H9 (cell line): ENCODE data around the gene LRRC74B. TPM values are rescaled to one million over a fixed set of nuclear protein-coding genes. Genes with fewer than 3 reads are reported as not detected.

Source experiments
- DNase-seq: peaks from one replicate; pipeline ENCODE4 v3.0.0-alpha.2; 2017
- H2AFZ ChIP-seq: one replicate; pipeline ENCODE4 v1.6.1; 2013; ENCODE audit warnings: mild to moderate bottlenecking, low read length, control low read depth, moderate library complexity
- H2AK5ac ChIP-seq: 2 replicates; pipeline ENCODE4 v1.6.1; 2013; ENCODE audit warnings: low read length, control low read depth, mixed read lengths; ENCODE audit not compliant: insufficient read length
- H2BK120ac ChIP-seq: one replicate; pipeline ENCODE4 v1.6.1; 2013; ENCODE audit warnings: low read depth, mild to moderate bottlenecking, low read length, control low read depth, inconsistent platforms; ENCODE audit not compliant: poor library complexity, severe bottlenecking
- H2BK12ac ChIP-seq: 2 replicates; pipeline ENCODE4 v1.6.1; 2013; ENCODE audit warnings: low read length, control low read depth, mixed read lengths, low read depth; ENCODE audit not compliant: insufficient read length
- H2BK15ac ChIP-seq: 2 replicates; pipeline ENCODE4 v1.6.1; 2013; ENCODE audit warnings: low read depth, low read length, control low read depth
- H2BK20ac ChIP-seq: one replicate; pipeline ENCODE4 v1.6.1; 2013; ENCODE audit warnings: low read depth, mild to moderate bottlenecking, low read length, control low read depth, inconsistent platforms; ENCODE audit not compliant: poor library complexity, severe bottlenecking
- H2BK5ac ChIP-seq: 2 replicates; pipeline ENCODE4 v1.6.1; 2013; ENCODE audit warnings: low read length, control low read depth, mixed read lengths; ENCODE audit not compliant: insufficient read length
- H3K14ac ChIP-seq: 2 replicates; pipeline ENCODE4 v1.6.1; 2013; ENCODE audit warnings: low read length, control low read depth; ENCODE audit not compliant: insufficient read depth
- H3K18ac ChIP-seq: 2 replicates; pipeline ENCODE4 v1.6.1; 2013; ENCODE audit warnings: low read depth, mild to moderate bottlenecking, mixed read lengths, low read length, control low read depth; ENCODE audit not compliant: insufficient read length
- H3K23ac ChIP-seq: 2 replicates; pipeline ENCODE4 v1.6.1; 2013; ENCODE audit warnings: low read length, control low read depth, mixed read lengths, low read depth; ENCODE audit not compliant: insufficient read length
- H3K23me2 ChIP-seq: 2 replicates; pipeline ENCODE4 v1.6.1; 2013; ENCODE audit warnings: low read depth, mild to moderate bottlenecking, mixed read lengths, low read length, control low read depth; ENCODE audit not compliant: insufficient read length, poor library complexity, severe bottlenecking
- H3K27ac ChIP-seq: 2 replicates; pipeline ENCODE4 v1.5.1; 2013; ENCODE audit warnings: low read length, control low read depth, mixed read lengths, low read depth; ENCODE audit not compliant: insufficient read length
- H3K27me3 ChIP-seq: 2 replicates; pipeline ENCODE4 v1.6.1; 2013; ENCODE audit warnings: low read length, control low read depth, inconsistent platforms; ENCODE audit not compliant: insufficient read depth
- H3K4ac ChIP-seq: 2 replicates; pipeline ENCODE4 v1.6.1; 2013; ENCODE audit warnings: low read depth, mild to moderate bottlenecking, control low read depth, inconsistent platforms, low read length, moderate library complexity
- H3K4me1 ChIP-seq: 2 replicates; pipeline ENCODE4 v1.6.1; 2013; ENCODE audit warnings: low read length, control low read depth, inconsistent platforms; ENCODE audit not compliant: insufficient read depth
- H3K4me2 ChIP-seq: 2 replicates; pipeline ENCODE4 v1.6.1; 2013; ENCODE audit warnings: low read length, control low read depth, mixed read lengths; ENCODE audit not compliant: insufficient read length, insufficient read depth
- H3K56ac ChIP-seq: 2 replicates; pipeline ENCODE4 v1.6.1; 2013; ENCODE audit warnings: low read depth, mild to moderate bottlenecking, mixed read lengths, low read length, control low read depth; ENCODE audit not compliant: insufficient read length
- H3K79me1 ChIP-seq: 2 replicates; pipeline ENCODE4 v1.6.1; 2013; ENCODE audit warnings: low read depth, mild to moderate bottlenecking, moderate library complexity, low read length, control low read depth, inconsistent platforms; ENCODE audit not compliant: insufficient read depth, poor library complexity, severe bottlenecking
- H3K79me2 ChIP-seq: 2 replicates; pipeline ENCODE4 v1.6.1; 2013; ENCODE audit warnings: low read length, control low read depth, inconsistent platforms; ENCODE audit not compliant: insufficient read depth
- H3K9ac ChIP-seq: 2 replicates; pipeline ENCODE4 v1.6.1; 2013; ENCODE audit warnings: low read length, control low read depth, mixed read lengths; ENCODE audit not compliant: insufficient read length; ENCODE audit errors: extremely low read depth
- H3K9me3 ChIP-seq: one replicate; pipeline ENCODE4 v1.6.1; 2013; ENCODE audit warnings: low read depth, low read length, inconsistent platforms; ENCODE audit not compliant: control insufficient read depth
- H3T11ph ChIP-seq: one replicate; pipeline ENCODE4 v1.6.1; 2013; ENCODE audit warnings: mild to moderate bottlenecking, low read length, control low read depth, inconsistent platforms
- H4K20me1 ChIP-seq: one replicate; pipeline ENCODE4 v1.6.1; 2013; ENCODE audit not compliant: control insufficient read depth, insufficient read length, insufficient read depth
- H4K5ac ChIP-seq: 2 replicates; pipeline ENCODE4 v1.6.1; 2013; ENCODE audit warnings: low read depth, mild to moderate bottlenecking, mixed read lengths, low read length, control low read depth; ENCODE audit not compliant: insufficient read length
- H4K8ac ChIP-seq: replicated peaks from 2 replicates; pipeline ENCODE4 v1.6.1; 2013; ENCODE audit warnings: low read length, control low read depth, mixed read lengths, low read depth; ENCODE audit not compliant: insufficient read length
- H4K91ac ChIP-seq: 2 replicates; pipeline ENCODE4 v1.6.1; 2013; ENCODE audit warnings: low read depth, mild to moderate bottlenecking, moderate library complexity, mixed read lengths, low read length, control low read depth; ENCODE audit not compliant: insufficient read length
- H3K27ac Mint-ChIP-seq, 3 experiments: 2 replicates in 2 of 3; 3 replicates in 1 of 3; pipeline ENCODE4 v1.8.0; 2020 to 2021; ENCODE audit warnings: mixed read lengths in 3 of 3, mild to moderate bottlenecking in 1 of 3, moderate library complexity in 1 of 3
- H3K27me3 Mint-ChIP-seq: 2 replicates; pipeline ENCODE4 v1.8.0; 2021; ENCODE audit warnings: low read depth, mild to moderate bottlenecking, moderate library complexity, mixed read lengths
- H3K36me3 Mint-ChIP-seq, 3 experiments: 2 replicates in 2 of 3; 3 replicates in 1 of 3; pipeline ENCODE4 v1.8.0; 2020 to 2021; ENCODE audit warnings: low read depth in 3 of 3, mixed read lengths in 3 of 3; ENCODE audit not compliant: insufficient read depth in 1 of 3
- H3K4me1 Mint-ChIP-seq, 2 experiments: 2 replicates each; pipeline ENCODE4 v1.8.0; 2020; ENCODE audit warnings: mixed read lengths in 2 of 2
- H3K4me3 Mint-ChIP-seq, 2 experiments: 2 replicates in 1 of 2; 3 replicates in 1 of 2; pipeline ENCODE4 v1.8.0; 2020 to 2021; ENCODE audit warnings: mild to moderate bottlenecking in 2 of 2, mixed read lengths in 2 of 2, moderate library complexity in 1 of 2
- H3K9me3 Mint-ChIP-seq, 2 experiments: 2 replicates in 1 of 2; 3 replicates in 1 of 2; pipeline ENCODE4 v1.8.0; 2020; ENCODE audit warnings: mild to moderate bottlenecking in 2 of 2, mixed read lengths in 2 of 2, moderate library complexity in 1 of 2
- CTCF ChIP-seq: fragments of 200-600 bp; sonication (generic); conservative IDR thresholded peaks from 3 replicates; pipeline ENCODE4 v1.8.0; 2021; ENCODE audit warnings: antibody characterized with exemption, mild to moderate bottlenecking
- WGBS: extraction: QIAGEN DNeasy Blood & Tissue Kit; methylation state at CpG from one replicate; pipeline ENCODE4 v1.1.7; 2013; ENCODE audit warnings: missing lambda C conversion rate, low lambda C conversion rate, mixed read lengths; ENCODE audit not compliant: insufficient read length; ENCODE audit errors: extremely low coverage; 5-methylcytosine and 5-hydroxymethylcytosine counted together
- total RNA-seq: library from RNA; stranded (reverse); gene quantifications from 2 replicates; pipeline ENCODE4 v1.2.1, GENCODE V29; 2021

Gene LRRC74B
- total RNA-seq, 1 experiment from 2014 or later, result not detected

- Histone ChIP-seq H3K79me1 (no peaks in the 10 kb centered on the region), H3K23me2 (no peaks in the 10 kb centered on the region), H3K4ac (no peak overlapping the region), H3T11ph (no peak overlapping the region), H2BK15ac (no peak overlapping the region), H4K8ac (no peak overlapping the region), H3K18ac (no peak overlapping the region), H4K91ac (no peak overlapping the region), H3K4me2 (no peak overlapping the region), H3K27ac (no peak overlapping the region), H3K27me3 (no peaks in the 10 kb centered on the region), H4K20me1 (no peaks in the 10 kb centered on the region), H3K79me2 (no peaks in the 10 kb centered on the region), H3K9me3 (no peaks in the 10 kb centered on the region), H2BK12ac (no peak overlapping the region), H3K14ac (no peak overlapping the region), H3K56ac (no peak overlapping the region), H2BK5ac (no peak overlapping the region), H3K23ac (no peak overlapping the region), H2BK20ac (no peak overlapping the region), H4K5ac (no peak overlapping the region), H2BK120ac (no peak overlapping the region), H3K9ac (no peak overlapping the region), H3K4me1 (peaks cover 5% of the 10 kb centered on the region; the same call in 1 of the 2 replicates), H2AK5ac (no peak overlapping the region), H2AFZ (no peak overlapping the region)
- Mint-ChIP-seq H3K27ac (no peak overlapping the region), H3K9me3 (no peaks in the 10 kb centered on the region; a peak in 1 of 5 replicates), H3K27me3 (peaks cover 7% of the 10 kb centered on the region), H3K4me1 (peaks cover 26 to 38% of the 10 kb centered on the region in 2 experiments), H3K36me3 (no peaks in the 10 kb centered on the region), H3K4me3 (no peak overlapping the region)
- DNase-seq, result no peak
- TF ChIP-seq CTCF, result no peak
- WGBS, result no CpG with 5 or more reads among the region's 8 CpGs
Observed at GRCh38 chr22:21052715-21053459, 7.1 kb downstream of the LRRC74B start.
